ENCODE results near the gene SLC27A2.

GRCh38 chr15:50229336-50229735, 47.3 kb downstream of the SLC27A2 start:
- no peak for TF ChIP-seq POLR2A (IDR thresholded peaks at IDR 0.05)
- TF ChIP-seq CTCF (IDR thresholded peaks at IDR 0.05): no peak
